NT2/D1 (cell line): Measurements from ENCODE around the gene ZNF544.
A peak's percentile ranks its signal among the peaks of the same experiment; 100 is the strongest.

ENCODE experiments used
- DNase-seq: peaks from one replicate; pipeline ENCODE4 v3.0.0-alpha.2; 2011; ENCODE audit warnings: low read depth, low spot score
- H3K27me3 ChIP-seq: 2 replicates; pipeline ENCODE4 v1.6.0; 2011; ENCODE audit warnings: mild to moderate bottlenecking; ENCODE audit not compliant: insufficient read length, insufficient read depth
- H3K36me3 ChIP-seq: 2 replicates; pipeline ENCODE4 v1.6.1; 2011; ENCODE audit warnings: mild to moderate bottlenecking, low read length, mixed read lengths; ENCODE audit not compliant: insufficient read depth, insufficient read length
- H3K4me1 ChIP-seq: 2 replicates; pipeline ENCODE4 v1.5.1; 2011; ENCODE audit not compliant: insufficient read depth, insufficient read length
- H3K4me3 ChIP-seq: 2 replicates; pipeline ENCODE4 v1.5.1; 2011; ENCODE audit warnings: low read depth; ENCODE audit not compliant: insufficient read length
- H3K9ac ChIP-seq: 2 replicates; pipeline ENCODE4 v1.6.0; 2011; ENCODE audit warnings: low read depth; ENCODE audit not compliant: insufficient read length
- H3K9me3 ChIP-seq: 2 replicates; pipeline ENCODE4 v1.5.1; 2011; ENCODE audit warnings: mild to moderate bottlenecking, low read length; ENCODE audit not compliant: insufficient read depth
- SUZ12 ChIP-seq: IDR thresholded peaks from 2 replicates; pipeline ENCODE4 v1.6.1; 2011; ENCODE audit not compliant: insufficient read length, insufficient read depth; ENCODE audit errors: extremely low read depth
- YY1 ChIP-seq: IDR thresholded peaks from 2 replicates; pipeline ENCODE4 v1.6.1; 2011; ENCODE audit not compliant: insufficient read length, insufficient read depth
- ZNF274 ChIP-seq: IDR thresholded peaks from 2 replicates; pipeline ENCODE4 v1.6.1; 2011; ENCODE audit warnings: mild to moderate bottlenecking, low read depth, low read length

The ZNF544 gene

GRCh38 chr19:58294743-58295374 is 66.1 kb downstream of the ZNF544 start:
- Histone ChIP-seq H3K4me1 (no peaks in the 10 kb centered on the region), H3K36me3 (peaks cover 76% of the 10 kb centered on the region), H3K4me3 (no peak overlapping the region), H3K9ac (no peak overlapping the region), H3K9me3 (peaks cover 21% of the 10 kb centered on the region), H3K27me3 (no peaks in the 10 kb centered on the region)
- no peak for DNase-seq
- TF ChIP-seq SUZ12 (no peak), ZNF274 (peak; percentile 51; the same call in 1 of the 2 replicates)

DNA sequence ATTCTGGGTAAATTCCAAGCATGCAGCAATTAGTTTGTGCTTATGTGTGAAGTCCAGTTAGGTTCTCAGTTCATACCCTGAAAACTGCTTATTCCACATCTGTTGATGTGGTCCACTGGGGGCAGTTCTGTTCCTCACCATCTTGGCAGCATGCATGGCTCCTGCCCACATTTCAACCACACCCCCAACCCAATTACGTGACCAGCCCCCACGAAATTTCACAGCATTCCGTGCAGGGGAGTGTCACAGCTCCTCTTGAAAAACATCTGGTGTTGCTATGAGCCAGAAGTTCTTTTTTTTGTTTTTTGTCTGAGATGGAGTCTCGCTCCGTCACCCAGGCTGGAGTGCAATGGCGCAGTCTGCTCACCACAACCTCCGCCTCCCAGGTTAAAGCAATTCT is 67.4 kb downstream of the ZNF544 start:
- no peak overlapping the region for H3K9ac ChIP-seq
- DNase-seq, result no peak
- H3K4me3 ChIP-seq, result no peak overlapping the region
- peaks cover 21% of the 10 kb centered on the region for H3K9me3 ChIP-seq
- H3K36me3 ChIP-seq, result peaks cover 81% of the 10 kb centered on the region
- TF ChIP-seq YY1 (no peak), SUZ12 (no peak), ZNF274 (no peak)
- H3K27me3 ChIP-seq, result no peaks in the 10 kb centered on the region
- no peaks in the 10 kb centered on the region for H3K4me1 ChIP-seq

GRCh38 chr19:58300620-58301019 is 71.9 kb downstream of the ZNF544 start:
- H3K4me1 ChIP-seq, result no peaks in the 10 kb centered on the region
- no peak overlapping the region for H3K9ac ChIP-seq
- DNase-seq, result no peak
- TF ChIP-seq YY1, result no peak
- no peak for TF ChIP-seq ZNF274
- TF ChIP-seq SUZ12, result no peak
- no peaks in the 10 kb centered on the region for H3K9me3 ChIP-seq
- H3K36me3 ChIP-seq, result peaks cover 42% of the 10 kb centered on the region
- no peaks in the 10 kb centered on the region for H3K27me3 ChIP-seq
- H3K4me3 ChIP-seq, result no peak overlapping the region

- H3K9ac ChIP-seq, result no peak overlapping the region
These were observed 75.5 kb downstream of the ZNF544 start for GRCh38 chr19:58304255-58304654.

DNA sequence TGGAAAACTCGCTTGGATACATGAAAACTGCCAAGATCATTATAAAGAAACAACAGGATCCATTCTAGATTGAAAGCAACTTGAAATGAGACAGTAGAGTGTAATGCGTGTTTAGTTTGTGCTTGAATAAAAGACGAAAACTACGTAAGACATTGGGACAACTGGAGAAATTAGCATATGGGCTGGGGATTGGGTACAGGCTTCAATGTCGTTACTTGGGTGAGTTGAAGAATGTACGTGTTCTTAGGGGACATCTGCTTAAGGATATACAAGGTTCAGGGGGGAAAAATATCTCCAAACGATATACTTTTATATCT is 76.0 kb downstream of the ZNF544 start:
- Histone ChIP-seq H3K4me3 (peak overlapping the region; percentile 99), H3K9me3 (no peaks in the 10 kb centered on the region), H3K4me1 (no peaks in the 10 kb centered on the region), H3K27me3 (no peaks in the 10 kb centered on the region), H3K36me3 (peaks cover 52% of the 10 kb centered on the region), H3K9ac (no peak overlapping the region)
- TF ChIP-seq YY1, result no peak
- no peak for TF ChIP-seq SUZ12
- TF ChIP-seq ZNF274, result no peak
- DNase-seq, result no peak

More at GRCh38 chr19:58304255-58304654, 75.5 kb downstream of the ZNF544 start:
- H3K4me3 ChIP-seq, result no peak overlapping the region
- no peaks in the 10 kb centered on the region for H3K27me3 ChIP-seq
- no peaks in the 10 kb centered on the region for H3K4me1 ChIP-seq
- no peak for DNase-seq
- H3K9me3 ChIP-seq, result no peaks in the 10 kb centered on the region
- TF ChIP-seq ZNF274, result no peak
- peaks cover 50% of the 10 kb centered on the region for H3K36me3 ChIP-seq

- Histone ChIP-seq H3K27me3 (no peaks in the 10 kb centered on the region), H3K4me1 (no peaks in the 10 kb centered on the region), H3K36me3 (peaks cover 51% of the 10 kb centered on the region), H3K9me3 (no peaks in the 10 kb centered on the region), H3K9ac (peak within 1 kb of the TSS; percentile 96), H3K4me3 (peak within 1 kb of the TSS; percentile 99)
- TF ChIP-seq ZNF274 (no peak), YY1 (peak; percentile 53)
- DNase-seq, result peak; percentile 89
These were observed 76.6 kb downstream of the ZNF544 start, which contains the start of gene ERVK3-1 for GRCh38 chr19:58305065-58305931. Gene ERVK3-1 (plus strand): TSS chr19:58305377. CDS start chr19:58312169, 6,792 bp downstream.

- peak overlapping the region; percentile 99 for H3K4me3 ChIP-seq
- no peaks in the 10 kb centered on the region for H3K4me1 ChIP-seq
- peaks cover 44% of the 10 kb centered on the region for H3K36me3 ChIP-seq
- H3K27me3 ChIP-seq, result no peaks in the 10 kb centered on the region
- TF ChIP-seq ZNF274 (no peak), SUZ12 (no peak), YY1 (no peak)
- DNase-seq, result no peak
- peak overlapping the region; percentile 96 for H3K9ac ChIP-seq
- no peaks in the 10 kb centered on the region for H3K9me3 ChIP-seq
These were observed 77.2 kb downstream of the ZNF544 start for GRCh38 chr19:58305932-58306323.
